PFSK-1 (cell line): ENCODE results near the gene GLTP.

Source experiments
- POLR2AphosphoS5 ChIP-seq: IDR thresholded peaks from 2 replicates; pipeline ENCODE4 v1.6.1; 2012; ENCODE audit warnings: low read depth, mild to moderate bottlenecking, control low read depth, low read length, moderate library complexity
- REST ChIP-seq, 2 experiments: IDR thresholded peaks; 2 replicates each; pipeline versions ENCODE4 v1.6.1 to v1.8.0; 2011 to 2012; ENCODE audit warnings: low read depth in 2 of 2, low read length in 2 of 2, control low read depth in 1 of 2, inconsistent platforms in 1 of 2, mild to moderate bottlenecking in 1 of 2, moderate library complexity in 1 of 2; ENCODE audit not compliant: insufficient read depth in 1 of 2

- TF ChIP-seq POLR2AphosphoS5 (no peak), REST (IDR thresholded peaks at IDR 0.05; ENCODE audit: insufficient read depth in 1 of 2, low read depth in 2 of 2, low read length in 2 of 2) (no peak)
Measured at GRCh38 chr12:109817627-109818231, 62.6 kb downstream of the GLTP start.
